Activated CD8-positive, alpha-beta memory T cell treated with anti-CD3 and anti-CD28 coated beads for 36 hours (primary cell): ENCODE data around the gene USP50. TPM values are rescaled to one million over a fixed set of nuclear protein-coding genes. Genes with fewer than 3 reads are reported as not detected.
"Not testable (repeated sequence)": the region's sequence is repeated elsewhere in the genome, so short reads cannot be mapped to it uniquely, and the experiment has no call there.

ENCODE experiments used
- CTCF ChIA-PET: fragments of 350-600 bp; sonication (Branson Sonifier 250); formaldehyde crosslinking; loops from one replicate; lab custom pipeline; 2021; ENCODE audit warnings: antibody characterized with exemption; lab: Charles Lee
- POLR2A ChIA-PET: fragments of 350-600 bp; sonication (Branson Sonifier 250); formaldehyde crosslinking; loops from one replicate; lab custom pipeline; 2021; ENCODE audit warnings: antibody characterized with exemption; lab: Charles Lee
- total RNA-seq, 2 experiments: library from RNA; stranded (reverse); gene quantifications; one replicate each; pipeline ENCODE4 v1.2.3, GENCODE V29; 2021

Gene USP50
- total RNA-seq, result under 1 TPM in 1 of 2 experiments, not detected in 1; 0.21 TPM

DNA sequence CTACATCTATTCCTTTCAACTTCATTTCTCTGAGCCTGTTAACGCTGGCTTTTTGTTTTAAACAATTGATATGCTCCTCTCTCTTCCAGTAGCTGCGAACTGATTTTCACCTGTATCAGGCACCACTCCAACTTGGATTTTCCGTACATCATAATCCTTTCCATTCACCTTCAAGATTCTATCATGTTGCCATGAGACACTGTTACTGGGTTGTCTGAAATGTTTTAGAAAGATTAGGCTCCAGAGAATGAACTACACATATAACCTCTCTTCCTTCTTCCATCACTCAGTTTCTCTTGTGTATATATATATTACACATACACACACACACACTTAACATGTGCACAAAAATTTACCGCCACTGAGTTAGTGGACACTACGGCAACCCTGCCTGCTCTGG, at the start of gene USP50:
Gene USP50 (minus strand): TSS at position 101 of the 400 bp plus-strand sequence. CDS start 141 bp downstream, outside the sequence.
- ChIA-PET POLR2A (no interaction called here), CTCF (no interaction called here)

DNA sequence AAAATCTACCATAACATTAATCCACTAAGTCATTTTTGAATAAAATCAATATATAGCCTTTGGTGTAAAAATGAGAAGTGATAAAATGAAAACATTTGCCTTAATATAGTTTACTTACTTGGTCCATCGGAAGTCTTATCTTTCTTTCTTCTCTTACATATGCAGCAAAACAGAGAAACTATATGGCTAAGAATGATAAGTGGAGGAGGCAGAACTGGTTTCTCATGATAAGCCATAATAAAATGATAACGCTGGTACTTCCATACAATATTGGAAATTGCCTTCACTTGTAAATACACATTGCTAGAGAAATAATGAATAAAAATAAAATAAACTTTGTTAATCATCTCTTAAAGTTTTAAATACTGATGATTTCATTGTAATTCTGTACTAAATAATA, 47.8 kb upstream of the USP50 start:
- ChIA-PET CTCF (interaction anchor here (0.6 kb wide), 1 partner anchor 52 kb away, joined by 3 read pairs; no protein-coding TSS in a partner anchor), POLR2A (no interaction called here)

DNA sequence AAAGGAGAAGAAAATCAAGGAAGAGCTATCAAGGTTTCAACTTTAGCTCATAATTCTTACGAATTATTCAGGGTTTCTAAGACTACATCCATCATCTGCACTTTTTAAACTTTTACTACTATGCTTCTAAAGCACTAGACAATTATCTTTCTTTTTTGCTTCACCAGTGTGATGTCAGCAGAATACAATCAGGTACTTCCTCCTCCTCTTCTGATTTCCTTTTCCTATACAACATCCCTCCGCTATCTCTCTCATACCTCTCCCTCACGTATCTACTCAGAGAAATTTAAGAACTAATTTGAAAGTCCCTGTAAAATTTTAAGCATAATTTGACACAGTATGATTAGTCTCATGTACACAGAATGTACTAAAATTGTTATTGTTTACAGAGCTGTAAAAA, 47.3 kb upstream of the USP50 start:
- ChIA-PET POLR2A (no interaction called here), CTCF (interaction anchor here (0.6 kb wide), 1 partner anchor 52 kb away, joined by 3 read pairs; no protein-coding TSS in a partner anchor)

DNA sequence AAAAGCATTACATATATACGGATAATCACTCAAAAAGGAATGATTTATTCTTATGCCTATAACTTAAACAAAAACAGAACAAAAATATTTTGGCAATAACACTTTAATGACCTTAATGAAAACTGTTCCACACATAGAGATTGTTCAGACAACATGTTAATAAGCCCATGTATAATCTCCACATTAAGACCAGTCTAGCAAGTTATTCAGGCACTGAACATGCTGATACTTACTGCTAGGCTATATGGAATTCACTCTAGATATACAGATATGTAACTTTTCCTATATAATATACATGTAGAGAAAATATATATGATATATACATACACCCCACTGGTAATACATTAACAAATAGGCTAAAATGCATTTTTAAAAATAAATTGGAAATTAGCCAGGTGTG, 43.8 kb upstream of the USP50 start:
- POLR2A ChIA-PET, result no interaction called here

DNA sequence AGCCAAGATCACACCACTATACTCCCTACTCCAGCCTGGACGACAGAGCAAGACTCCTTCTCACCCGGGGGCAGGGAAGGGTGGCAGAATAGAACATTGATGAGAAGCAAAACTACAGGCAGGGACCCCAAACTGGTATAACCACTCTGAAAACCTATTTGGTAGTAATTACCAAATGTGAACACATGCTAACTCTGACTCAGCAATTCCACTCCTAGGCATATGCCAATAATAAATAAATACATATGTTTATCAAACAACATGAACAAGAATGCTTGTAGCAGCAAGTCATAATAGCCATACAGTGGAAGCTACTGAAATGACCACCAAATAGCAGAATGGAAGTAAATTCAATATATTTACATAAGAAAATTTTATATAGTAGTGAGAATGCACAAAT, 31.0 kb upstream of the USP50 start:
- ChIA-PET POLR2A (no interaction called here), CTCF (no interaction called here)

More for the DNA sequence above, 43.8 kb upstream of the USP50 start:
- CTCF ChIA-PET, result no interaction called here

DNA sequence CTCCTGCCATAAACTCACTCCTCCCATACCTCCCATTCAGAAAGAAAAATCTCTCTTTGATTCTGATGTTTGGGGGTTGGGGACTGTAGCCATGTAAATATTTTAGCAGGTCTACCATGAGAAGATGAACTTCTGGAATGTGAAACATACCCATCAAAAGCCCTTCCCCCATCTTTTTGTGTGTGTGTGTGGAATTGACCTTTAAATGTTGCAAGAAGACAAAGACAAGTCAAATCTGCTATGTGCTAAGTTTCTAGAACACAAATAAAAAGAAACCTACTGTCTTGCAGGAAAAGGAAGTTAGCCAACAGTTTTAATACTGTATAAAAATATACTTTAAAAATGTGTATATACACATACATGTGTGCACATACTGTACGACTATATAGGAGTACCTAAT, 29.7 kb upstream of the USP50 start:
- CTCF ChIA-PET, result no interaction called here
- POLR2A ChIA-PET, result no interaction called here

DNA sequence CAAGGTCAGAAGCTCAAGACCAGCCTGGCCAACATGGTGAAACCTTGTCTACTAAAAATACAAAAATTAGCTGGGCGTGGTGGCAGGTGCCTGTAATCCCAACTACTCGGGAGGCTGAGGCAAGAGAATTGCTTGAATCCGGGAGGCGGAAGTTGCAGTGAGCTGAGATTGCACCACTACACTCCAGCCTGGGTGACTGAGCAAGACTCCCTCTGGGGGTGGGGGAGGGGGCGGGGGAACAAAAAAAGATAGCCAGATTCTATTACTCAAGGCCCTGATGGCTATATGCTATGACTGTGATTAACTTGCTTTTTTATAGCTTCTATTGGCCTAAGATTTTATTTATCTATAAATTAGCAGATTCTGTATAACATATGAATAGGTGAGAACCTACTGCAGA, 27.4 kb upstream of the USP50 start:
- CTCF ChIA-PET, POLR2A ChIA-PET: not testable (repeated sequence)

DNA sequence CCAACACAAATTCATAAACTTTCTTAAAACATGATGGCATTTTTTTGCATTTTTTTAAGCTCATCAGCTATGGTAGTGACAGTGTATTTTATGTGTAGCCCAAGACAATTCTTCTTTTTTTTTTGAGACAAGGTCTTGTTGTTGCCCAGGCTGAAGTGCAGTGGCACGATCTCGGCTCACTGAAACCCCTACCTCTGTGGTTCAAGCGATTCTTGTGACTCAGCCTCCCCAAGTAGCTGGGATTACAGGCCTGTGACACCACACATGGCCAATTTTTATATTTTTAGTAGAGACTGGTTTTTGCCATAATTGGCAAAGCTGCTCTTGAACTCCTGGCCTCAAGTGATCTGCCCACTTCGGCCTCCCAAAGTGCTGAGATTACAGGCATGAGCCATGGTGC, 17.3 kb upstream of the USP50 start:
- ChIA-PET CTCF (interaction anchor here (0.6 kb wide), 1 partner anchor 103 kb away, joined by 3 read pairs; no protein-coding TSS in a partner anchor), POLR2A (interaction anchor here (0.6 kb wide), 1 partner anchor 348 kb away, joined by 3 read pairs; no protein-coding TSS in a partner anchor)

DNA sequence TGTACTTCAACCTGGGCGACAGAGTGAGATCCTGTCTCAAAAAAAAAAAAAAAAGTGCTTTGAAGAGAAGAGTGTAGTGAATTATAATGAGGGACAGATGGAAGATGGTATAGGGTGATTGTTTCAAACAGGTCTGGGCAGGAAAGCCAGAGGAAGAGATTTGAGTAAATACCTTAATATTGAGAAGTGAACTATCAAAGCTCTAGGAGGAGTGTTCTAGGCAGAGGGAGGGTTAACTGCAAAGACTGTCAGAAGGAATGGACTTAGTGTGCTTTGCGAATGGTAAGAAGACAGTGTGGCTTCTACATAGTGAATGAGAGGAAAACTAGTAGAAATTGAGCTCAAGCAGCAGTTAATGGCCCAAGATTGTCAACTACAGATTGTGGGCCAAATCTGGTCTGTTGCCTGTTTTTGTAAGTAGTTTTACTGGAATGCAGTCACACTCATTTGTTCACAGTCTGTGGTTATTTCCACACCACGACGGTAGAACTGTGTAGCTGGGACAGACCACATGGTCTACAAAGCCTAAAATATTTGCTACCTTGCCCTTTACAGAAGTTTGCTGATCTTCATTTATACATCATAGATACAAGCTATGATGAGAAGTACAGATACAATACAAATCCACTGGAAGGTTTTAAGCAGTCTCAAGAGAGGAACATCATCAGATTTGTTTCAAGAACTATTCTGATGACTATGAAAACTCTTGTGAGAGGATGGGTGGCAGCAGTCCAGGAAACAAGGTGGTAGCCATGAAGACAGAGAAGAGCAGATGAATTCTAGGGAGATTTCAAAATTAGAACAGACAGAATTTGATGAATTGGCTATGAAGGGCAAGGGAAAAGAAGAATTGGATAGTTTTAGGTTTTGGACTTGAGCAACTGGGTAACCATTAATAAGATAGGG, 16.5 kb upstream of the USP50 start:
- CTCF ChIA-PET, result no interaction called here

DNA sequence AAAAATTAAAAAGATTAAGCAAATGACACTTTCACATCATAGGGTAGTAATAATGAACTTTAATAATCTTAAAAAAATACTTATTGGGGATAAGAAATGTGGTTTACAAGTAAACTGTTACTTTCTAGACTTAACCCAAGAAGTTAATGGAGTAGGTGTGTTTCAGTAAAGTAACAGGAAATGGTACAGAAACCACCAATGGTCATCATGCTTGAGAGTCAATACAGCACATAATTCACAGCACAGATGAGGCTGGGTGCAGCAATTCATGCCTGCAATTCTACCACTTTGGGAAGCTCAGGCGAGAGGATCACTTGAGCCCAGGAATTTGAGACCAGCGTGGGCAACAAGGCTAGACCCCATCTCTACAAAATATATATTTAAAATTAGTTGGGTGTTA, 11.5 kb upstream of the USP50 start:
- ChIA-PET POLR2A (interaction anchor here (0.6 kb wide), 1 partner anchor 26 kb away, joined by 3 read pairs; no protein-coding TSS in a partner anchor), CTCF (no interaction called here)

More for the DNA sequence above, 16.5 kb upstream of the USP50 start:
- POLR2A ChIA-PET, result no interaction called here

DNA sequence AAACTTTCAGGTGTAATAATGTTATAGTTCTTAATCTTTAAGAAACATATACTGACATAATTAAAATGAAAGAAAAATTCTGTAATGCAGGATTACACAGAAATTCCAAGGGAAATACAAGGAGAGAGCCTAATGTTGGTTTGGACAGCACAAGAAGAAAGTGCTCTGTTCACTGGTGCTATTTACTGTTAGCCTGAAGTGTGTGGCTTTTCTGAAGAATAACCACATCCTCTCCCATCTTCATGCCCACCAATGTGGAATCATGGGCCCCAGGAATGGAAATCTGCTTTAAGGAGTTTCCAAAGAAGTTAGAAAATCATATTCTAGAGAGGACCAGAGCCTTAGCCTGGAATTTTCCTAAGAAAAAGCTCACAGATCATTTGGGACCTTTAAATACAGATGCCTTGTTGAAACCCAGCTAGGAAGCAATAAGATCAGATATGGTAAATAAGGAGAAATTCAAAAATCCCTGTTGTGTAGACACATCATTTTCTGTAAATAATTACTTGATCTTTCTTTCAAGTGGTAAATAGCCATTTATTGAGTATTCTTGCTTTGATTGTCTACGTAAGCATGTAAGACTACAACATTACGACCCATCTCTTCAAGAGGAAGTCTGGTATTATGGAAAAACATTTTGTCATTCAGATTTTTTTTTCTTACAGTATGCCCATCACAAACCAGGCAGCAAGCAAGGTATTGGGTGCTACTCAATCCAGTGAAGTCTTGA, 10.3 kb upstream of the USP50 start:
- POLR2A ChIA-PET, result no interaction called here
- CTCF ChIA-PET, result no interaction called here

DNA sequence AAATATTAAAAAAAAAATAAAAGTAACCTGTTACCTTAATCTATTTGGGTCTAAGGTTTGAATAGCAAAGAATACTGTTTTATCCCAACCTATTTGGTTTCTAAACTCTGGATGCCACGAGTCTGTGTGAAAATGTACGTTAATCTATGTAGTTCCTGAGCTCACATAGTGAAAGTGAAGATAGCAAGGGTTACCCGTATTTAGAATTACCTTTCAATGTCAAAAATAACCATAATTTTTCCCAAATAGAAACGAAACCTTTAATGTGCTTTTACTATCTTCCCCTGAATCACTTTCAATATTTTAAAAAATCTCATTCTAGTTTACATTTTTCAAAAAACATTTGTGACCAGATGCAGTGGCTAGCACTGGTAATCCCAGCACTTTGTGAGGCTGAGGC, 5.8 kb upstream of the USP50 start:
- ChIA-PET POLR2A (interaction anchor here (0.7 kb wide), 1 partner anchor 59 kb away, joined by 3 read pairs; no protein-coding TSS in a partner anchor), CTCF (no interaction called here)

DNA sequence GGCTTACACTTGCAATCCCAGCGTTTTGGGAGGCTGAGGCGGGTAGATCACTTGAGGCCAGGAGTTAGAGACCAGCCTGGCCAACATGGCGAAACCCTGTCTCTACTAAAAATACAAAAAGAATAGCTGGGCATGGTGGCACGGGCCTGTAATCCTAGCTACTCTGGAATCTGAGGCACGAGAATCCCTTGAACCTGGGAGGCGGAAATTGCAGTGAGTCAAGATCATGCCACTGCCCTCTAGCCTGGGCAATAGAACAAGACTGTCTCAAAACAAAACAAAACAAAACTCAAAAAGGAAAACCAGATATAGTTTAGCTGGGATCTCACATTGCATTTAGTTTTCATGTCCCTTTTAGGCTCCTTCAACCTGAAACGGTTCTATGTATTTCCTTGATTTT, 2.9 kb upstream of the USP50 start:
- ChIA-PET POLR2A (no interaction called here), CTCF (no interaction called here)

DNA sequence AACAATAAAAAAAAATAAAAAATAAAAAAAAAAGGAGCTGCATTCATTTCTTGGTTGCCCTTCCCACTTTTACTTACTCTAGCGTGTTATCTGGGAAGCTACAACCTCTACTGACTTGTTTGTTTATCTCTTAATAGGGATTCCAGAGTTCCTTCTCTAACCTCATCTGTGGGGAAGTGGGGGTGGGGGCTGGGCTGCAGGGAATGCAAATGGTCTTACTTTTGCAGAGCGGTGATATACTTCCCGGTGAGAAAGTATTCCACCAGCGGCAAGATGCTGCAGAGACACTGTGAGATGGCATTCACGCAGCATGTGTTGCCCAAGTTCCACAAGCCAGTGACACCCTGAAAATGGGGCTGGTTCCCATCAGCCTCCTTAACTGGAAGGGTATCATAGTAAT, 2.1 kb downstream of the USP50 start:
- CTCF ChIA-PET, result no interaction called here

DNA sequence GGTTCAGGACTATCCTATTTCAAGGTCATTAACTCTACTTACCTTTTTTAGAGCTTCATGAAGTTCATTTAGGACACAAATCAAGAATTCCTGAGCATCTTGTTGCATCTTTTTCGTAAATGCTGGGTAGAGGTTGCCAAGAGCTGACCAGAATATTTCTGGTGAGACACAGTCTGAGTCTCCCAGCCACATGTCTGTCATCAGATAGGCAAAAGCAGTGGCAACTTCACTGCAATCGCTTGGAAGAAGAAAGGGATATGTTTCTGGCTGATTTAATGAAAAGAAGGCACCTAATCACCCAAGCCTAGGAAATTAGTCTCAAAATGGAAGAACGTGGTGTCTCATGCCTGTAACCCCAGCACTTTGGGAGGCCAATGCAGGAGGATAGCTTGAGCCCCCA, 2.9 kb downstream of the USP50 start:
- CTCF ChIA-PET, result interaction anchor here (0.8 kb wide), 1 partner anchor 61 kb away, joined by 4 read pairs; no protein-coding TSS in a partner anchor
- POLR2A ChIA-PET, result no interaction called here

More for the DNA sequence above, 2.1 kb downstream of the USP50 start:
- POLR2A ChIA-PET, result no interaction called here

DNA sequence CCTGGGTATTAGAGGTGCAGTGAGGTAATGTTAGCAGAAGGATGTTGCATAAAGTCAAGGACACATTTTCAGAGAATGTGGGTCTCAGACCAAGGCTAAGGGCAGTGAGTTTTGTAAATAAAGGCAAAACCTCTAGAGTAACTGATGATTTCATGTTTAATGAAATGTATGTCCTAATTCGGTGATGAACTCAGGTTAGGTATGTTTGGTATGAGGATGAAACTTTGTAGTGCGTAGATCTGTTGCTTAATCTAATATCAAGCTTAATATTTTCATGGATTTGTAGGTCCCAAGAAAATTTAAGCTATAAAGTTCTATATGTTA, 3.6 kb downstream of the USP50 start:
- POLR2A ChIA-PET, result no interaction called here
- CTCF ChIA-PET, result no interaction called here

DNA sequence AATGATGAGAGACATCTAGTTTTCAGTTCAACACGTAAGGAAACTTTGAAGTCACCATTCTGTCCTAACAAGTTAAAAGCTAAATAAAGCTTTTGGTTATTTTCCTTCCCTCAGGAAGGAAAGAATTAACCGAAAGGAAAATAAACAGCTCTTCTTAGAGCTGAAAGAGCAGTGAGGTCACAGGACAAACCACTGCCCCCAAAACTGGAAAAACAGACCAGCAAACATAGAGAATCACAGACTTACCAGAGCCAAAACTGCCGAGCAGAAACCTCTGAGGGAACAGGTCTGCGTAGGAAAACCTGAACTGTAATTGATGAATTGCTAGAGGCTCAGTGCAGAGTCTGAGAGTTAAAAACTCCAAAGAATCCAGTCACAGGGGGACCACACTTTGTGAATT, 14.7 kb downstream of the USP50 start:
- ChIA-PET POLR2A (interaction anchor here (0.6 kb wide), 1 partner anchor 27 kb away, joined by 3 read pairs; no protein-coding TSS in a partner anchor), CTCF (no interaction called here)

DNA sequence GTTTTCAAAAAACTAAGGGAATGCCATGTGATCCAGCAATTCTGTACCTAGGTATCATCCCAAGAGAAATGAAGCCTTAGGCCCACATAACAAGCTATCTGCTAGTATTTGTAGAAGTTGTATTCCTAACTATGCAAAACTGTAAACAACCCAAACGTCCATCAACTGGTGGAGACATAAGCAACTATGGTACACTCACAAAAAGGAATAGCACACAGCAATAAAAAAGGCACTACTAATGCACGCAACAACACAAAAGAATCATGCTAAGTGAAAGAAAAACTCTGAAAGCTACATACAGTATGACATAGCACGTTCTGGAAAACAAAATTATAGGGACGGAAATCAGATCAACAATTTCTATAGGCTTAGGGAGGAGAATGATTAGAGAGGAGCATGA, 15.3 kb downstream of the USP50 start:
- CTCF ChIA-PET, result interaction anchor here (0.6 to 1.0 kb wide), 2 partner anchors 11 to 69 kb away, joined by 3 read pairs; no protein-coding TSS in a partner anchor
- POLR2A ChIA-PET, result no interaction called here

DNA sequence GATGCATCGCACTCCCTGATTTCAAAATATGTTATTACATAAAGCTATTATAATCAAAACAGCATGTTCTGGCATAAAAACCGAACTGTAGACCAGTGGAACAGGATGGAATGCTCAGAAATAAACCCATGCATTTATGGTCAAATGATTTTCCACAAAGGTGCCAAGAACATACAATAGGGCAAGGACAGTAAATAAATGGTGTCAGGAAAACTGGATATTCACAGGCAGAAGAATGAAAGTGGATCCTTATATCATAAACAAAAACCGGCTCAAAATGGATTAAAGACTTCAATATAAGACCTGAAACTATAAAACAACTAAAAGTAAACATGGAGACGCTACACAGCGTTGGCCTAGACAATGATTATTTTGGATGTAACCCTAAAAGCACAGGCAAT, 22.6 kb downstream of the USP50 start:
- CTCF ChIA-PET, result no interaction called here
- POLR2A ChIA-PET, result no interaction called here
